SH-SY5Y (cell line): Measurements from ENCODE around the gene MYPN.

ENCODE experiments used
- GATA2 ChIP-seq: IDR thresholded peaks from 2 replicates; pipeline ENCODE4 v1.6.1; 2011; ENCODE audit warnings: mild to moderate bottlenecking, low read depth, low read length
- GATA3 ChIP-seq: IDR thresholded peaks from 2 replicates; pipeline ENCODE4 v1.6.1; 2011; ENCODE audit warnings: low read depth, mild to moderate bottlenecking, low read length, moderate library complexity

Gene MYPN

DNA sequence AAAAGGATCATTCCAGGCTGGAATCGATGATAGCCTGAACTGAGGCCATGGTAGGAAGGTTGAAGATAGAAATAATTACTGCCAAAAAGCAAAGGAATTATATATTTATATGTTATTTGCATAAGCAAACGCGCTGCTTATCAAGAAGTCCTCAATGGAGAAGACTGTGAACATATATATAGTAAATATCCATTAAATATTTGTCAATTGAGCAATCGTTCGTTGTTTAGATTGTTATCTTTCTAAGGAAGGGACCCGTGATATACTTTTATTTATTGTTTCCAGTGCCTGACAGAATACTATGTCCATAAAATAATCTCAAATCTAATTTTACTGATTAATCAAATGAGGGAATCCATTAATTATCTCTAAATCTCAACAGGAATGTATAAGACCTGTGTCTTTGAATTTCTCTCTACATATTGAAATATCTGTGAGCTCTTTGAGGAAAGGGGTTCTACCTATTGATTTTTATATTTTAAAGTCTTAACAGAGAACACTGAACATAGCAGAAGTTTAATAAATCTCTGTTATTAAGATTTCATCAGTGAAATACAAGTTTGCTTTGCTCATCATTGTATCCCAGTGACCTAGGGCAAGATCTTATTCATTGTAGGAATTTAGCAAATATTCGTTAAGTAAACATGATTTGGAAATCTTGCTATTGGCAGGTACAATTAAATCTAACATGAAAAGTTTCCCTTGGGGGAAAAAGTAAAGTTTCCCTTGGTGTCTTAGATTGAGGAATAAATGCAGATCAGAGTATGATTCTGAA is 22.2 kb upstream of the MYPN start:
- TF ChIP-seq GATA2 (no peak), GATA3 (no peak)

DNA sequence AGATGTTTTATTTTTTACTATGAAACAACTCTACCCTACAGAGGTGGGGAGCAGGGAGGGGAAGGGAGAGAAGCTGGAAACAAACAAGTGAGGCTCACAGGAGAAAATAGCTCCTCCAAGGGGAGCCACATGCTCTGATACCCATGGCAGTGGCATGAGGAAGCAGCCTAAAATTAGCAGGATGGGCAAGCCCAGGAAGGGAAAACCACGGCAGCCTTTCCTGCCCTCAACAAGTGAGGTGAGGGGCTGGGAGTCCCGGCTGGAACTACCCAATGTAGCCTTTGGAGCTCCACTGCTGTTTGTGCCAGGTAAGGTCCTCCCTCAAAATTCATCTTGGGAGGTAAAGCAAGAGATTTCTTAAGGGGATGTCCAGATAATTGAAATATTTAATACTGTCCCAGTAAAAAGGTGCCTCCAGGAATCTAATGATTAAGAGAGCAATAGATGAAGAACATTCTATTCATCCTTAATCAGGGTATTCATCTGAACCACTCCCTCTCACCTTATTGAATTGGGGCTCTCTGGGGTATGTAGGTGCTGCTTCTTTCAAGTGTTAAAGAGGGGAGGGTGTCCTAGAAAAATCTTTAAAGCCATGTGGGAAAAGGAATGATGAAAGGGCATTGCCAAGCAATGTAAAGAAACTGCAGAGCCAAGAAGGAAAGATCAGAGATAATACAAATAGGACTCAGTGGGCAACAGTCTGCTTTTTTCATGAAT is 21.4 kb upstream of the MYPN start:
- TF ChIP-seq GATA2 (no peak), GATA3 (no peak)

DNA sequence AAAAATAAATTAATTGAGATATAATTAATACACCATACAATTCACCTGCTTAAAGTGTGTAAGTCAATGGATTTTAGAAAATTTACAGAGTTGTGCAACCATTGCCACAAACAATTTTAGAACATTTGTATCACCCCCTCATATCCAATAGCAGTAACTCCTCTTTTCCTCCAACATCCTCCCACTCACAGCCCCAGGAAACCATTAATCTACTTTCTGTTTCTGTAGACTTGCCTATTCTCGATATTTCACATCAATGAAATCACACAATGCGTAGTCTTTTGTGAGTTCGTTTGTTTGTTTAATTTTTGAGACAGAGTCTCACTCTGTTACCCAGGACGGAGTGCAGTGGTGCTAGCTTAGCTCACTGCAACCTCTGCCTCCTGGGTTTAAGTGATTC is 20.5 kb upstream of the MYPN start:
- TF ChIP-seq GATA3 (no peak), GATA2 (no peak)

DNA sequence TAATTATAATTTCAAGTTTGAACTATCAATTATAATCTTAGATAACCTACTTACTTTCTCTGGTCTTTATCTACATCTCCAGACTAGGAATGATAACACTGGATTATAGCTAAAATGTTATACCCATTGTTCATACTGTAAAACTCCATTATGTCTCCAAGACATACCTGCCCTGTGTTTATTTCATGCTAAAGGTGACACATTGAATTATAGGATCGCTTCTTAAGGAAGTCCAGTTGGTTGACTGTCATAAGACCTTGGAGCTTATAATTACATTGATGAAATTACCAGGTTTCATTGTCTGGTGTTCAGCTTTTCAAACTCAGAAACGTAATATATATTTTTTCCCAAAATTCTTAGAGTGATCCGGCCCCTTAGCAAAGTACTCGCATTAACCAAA is 18.7 kb upstream of the MYPN start:
- no peak for TF ChIP-seq GATA2
- TF ChIP-seq GATA3: no peak

DNA sequence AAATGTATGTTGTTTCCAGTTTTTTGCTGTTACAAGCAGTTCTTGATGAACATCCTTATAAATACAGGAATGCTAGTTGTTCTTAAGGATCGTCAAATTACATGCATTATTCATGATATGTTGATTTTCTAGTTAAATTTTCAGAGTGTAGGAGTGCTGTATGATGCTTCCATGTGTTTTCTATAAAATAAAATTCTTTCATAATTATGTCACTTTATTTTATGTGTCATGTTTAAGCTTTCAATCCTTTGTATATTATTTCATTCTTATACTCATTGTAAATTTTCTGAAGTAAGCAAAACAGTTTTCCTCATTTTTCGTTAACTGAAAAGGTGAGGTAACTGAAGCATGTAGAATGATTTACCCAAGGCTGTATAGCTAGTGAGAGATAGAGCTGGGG is 16.8 kb upstream of the MYPN start:
- TF ChIP-seq GATA2 (no peak), GATA3 (no peak)

DNA sequence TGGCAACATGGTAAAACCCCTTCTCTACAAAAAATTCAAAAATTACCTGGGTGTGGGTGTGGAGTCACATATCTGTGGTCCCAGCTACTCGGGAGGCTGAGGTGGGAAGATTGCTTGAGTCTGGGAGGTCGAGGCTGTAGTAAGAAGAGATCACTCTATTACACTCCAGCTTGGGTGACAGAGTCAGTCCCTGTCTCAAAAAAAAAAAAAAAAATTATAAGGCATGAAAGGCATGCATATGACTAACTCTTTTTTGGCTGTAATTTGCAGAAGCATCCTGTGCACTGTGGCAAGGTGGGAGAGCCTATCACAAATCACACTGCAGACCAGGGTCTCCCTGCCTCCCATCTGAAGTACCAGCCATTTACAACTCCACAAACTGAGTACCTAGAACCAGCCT is 14.1 kb upstream of the MYPN start:
- TF ChIP-seq GATA2 (no peak), GATA3 (no peak)

DNA sequence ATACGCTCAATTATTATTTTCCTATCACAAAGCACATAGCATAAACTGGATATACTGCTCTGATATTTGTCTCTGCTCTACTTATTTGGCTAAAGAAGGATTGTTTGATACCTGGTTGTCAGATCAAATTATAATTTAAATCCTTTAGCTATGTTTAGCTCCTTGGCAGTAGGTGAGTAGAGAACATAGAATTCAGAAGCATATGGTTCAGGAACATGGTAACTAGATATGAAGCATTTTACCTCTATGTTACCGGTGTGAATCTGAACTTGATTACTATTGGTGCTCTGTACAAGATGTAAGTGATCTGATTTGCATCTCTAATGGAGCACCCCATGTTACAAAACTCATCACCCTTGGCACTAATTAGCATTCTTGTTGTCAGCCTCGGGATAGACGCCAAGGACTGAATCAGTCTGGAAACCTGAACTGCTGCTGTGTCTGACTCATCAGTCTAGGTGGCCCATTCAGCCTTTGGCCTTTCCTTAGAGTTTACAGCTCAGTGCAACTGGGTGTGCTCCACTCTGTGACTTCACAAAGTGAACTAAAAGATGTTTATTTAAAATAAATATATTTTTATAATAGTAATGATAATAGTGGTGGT is 12.3 kb upstream of the MYPN start:
- TF ChIP-seq GATA2: no peak
- no peak for TF ChIP-seq GATA3

DNA sequence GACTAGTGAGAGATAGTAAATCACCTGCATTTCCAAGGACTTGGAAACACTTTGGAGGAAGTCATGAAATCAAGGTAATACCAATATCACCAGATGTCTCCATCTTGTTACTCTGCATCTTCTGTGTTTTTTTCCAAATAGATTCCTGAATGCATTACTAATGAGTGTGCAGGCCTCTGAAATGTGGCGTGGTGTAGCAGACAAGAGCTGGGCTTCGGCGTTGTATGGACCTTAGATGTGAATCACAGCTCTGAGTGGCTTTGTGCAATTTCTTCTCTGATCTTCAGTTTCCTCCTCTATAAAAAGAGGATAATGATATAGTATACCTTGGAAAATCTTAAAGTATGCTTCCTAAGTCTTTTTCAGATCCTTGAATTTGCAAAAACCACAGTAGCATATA is 9.6 kb upstream of the MYPN start:
- no peak for TF ChIP-seq GATA2
- TF ChIP-seq GATA3: no peak

DNA sequence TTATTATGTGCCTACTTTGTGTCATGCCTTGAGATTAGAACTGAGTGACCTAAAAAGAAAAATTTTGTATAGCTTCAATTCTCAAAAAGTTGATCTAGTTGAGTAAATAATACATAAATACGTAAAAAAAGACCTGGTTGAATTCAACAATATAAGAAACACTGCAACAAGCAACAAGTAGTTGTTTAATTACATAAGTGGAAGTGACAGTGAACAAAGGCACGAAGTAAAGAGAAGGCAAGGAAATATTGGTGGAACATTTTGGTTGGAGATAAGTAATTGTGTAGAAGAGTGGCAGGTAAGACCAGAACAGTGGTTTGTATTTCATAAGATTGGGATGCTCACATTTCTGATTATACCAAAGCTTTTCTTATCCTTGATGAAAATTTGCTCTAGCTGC is 8.2 kb upstream of the MYPN start:
- TF ChIP-seq GATA3 (no peak), GATA2 (no peak)

DNA sequence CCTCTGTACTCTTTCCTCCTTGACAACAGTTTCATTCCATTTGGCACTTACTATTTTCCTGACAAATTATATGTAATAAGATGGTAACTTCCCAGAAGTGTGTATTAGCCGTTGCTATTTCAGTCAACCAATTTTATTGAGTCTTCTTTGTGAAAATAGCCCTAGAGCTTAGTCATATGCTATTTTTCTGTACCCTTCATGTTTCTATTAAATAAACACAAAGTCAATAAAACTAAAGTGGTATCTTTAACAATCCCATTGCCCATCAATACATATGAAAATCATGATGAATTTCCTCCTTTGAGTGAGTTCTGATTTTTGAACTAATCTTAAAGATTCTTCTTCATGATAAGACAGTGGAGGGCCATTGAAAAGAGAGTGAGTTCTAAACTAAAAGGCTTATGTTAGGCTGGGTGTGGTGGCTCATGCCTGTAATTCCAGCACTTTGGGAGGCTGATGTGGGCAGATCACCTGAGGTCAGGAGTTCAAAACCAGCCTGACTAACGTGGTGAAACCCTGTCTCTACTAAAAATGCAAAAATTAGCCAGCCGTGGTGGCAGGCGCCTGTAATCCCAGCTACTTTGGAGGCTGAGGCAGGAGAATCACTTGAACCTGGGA is 5.9 kb upstream of the MYPN start:
- TF ChIP-seq GATA2 (no peak), GATA3 (no peak)

DNA sequence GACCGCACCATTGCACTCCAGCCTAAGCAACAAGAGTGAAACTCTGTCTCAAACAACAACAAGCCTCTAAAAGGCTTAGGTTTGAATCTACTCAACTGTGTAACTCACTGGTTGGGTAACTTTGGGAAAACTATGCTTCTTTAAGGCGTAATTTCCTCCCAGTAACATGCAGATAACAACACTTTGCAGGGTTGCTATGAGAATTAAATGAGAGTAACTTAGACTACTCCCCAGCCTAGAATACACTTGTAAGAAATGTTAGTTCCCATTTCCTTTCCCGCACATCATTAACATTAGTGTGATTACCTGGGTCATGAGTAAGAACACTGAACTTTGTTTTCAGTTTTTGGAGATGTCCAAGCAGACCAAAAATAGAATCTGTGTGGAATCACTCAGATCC is 5.4 kb upstream of the MYPN start:
- no peak for TF ChIP-seq GATA3
- no peak for TF ChIP-seq GATA2

DNA sequence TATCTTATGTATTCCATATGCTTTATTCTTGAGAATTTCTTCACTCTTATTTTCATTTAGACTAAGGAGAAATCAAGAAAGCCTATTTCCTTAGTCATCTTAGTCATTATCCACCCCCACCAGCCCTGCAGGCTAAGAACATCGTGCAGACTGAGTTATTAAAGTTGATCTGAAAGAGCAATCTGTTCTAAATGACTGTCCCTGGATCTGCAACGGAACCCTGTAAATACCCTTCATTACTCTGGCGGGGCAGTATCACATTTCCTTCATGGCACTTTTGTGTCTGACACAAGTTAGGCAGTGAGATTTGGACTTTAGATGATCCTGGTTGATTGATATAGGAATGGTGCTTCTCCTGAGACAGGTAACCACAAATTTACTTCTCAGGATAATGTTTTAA is 3.5 kb upstream of the MYPN start:
- TF ChIP-seq GATA2 (no peak), GATA3 (no peak)

DNA sequence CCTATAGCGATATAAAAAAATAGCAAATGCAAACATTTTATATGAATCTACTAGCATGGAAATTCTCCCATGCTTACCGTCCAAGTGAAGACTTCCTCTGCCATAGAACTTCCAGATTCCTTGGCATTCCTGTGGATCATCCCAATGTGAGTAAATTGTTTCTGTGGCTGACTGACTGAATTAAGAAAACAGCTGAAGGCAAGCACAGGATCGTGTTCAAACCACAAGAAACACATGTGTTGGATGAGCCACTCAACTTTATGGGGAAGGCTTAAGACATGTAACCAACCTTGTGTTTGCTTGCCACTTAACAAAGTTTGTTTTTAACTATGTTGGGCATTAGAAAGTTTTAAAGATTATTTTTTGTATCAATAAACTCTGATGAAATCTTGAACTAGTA is 2.6 kb upstream of the MYPN start:
- TF ChIP-seq GATA3 (no peak), GATA2 (no peak)

DNA sequence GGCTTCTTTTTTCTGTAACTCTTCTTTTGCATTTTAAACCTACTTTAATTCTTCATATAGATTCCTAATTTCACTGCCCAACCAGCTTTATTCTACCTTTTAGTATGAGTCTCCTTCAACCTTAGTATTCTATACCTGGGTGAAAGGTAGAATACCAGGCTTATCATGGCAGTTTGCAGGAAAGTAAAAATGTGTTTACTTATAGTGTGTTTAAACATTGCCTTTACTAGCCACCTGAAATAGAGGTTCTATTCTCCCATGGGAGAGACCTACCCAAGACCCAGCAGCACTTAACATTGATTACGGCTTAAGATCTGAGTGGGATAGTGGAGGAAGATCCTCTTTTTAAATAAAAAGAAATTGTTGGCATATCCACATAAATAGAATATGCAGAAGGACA is 1.6 kb upstream of the MYPN start:
- no peak for TF ChIP-seq GATA2
- no peak for TF ChIP-seq GATA3

DNA sequence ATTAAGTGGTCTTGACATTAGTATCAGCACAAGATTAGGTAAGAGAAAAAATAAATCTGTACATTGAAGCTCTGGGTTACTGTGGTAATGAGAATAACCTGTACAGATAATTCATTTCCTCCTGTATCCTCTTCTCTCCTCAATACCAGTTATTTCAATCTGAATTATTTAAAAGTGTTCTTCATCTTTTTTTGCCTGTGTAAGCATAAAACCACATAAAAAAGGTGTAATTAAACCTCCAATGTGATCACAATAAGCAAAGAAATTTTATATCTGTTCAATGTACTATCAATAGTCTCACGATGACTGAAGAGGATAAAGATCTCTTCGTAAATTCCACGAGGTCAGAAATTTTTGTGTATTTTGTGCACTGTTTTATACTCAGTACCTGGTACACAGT is 1.2 kb upstream of the MYPN start:
- no peak for TF ChIP-seq GATA3
- TF ChIP-seq GATA2: no peak

DNA sequence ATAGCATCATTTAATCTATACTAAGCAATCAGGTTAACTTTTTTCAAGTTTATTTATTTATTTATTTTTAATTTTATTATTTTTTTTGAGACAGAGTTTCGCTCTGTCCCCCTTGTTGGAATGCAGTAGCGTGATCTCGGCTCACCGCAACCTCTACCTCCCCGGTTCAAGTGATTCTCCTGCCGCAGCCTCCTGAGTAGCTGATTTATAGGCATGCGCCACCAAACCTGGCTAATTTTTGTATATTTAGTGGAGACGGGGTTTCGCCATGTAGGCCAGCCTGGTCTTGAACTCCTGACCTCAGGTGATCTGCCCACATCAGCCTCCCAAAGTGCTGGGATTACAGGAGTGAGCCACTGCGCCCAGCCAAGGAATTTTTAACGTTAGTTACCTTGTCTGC is 635 bp upstream of the MYPN start:
- no peak for TF ChIP-seq GATA3
- no peak for TF ChIP-seq GATA2
